Endothelial cell of umbilical vein (primary cell): Measurements from ENCODE around the gene MATN1. TPM values are rescaled to one million over a fixed set of nuclear protein-coding genes. Genes with fewer than 3 reads are reported as not detected.

Source experiments
- BruUV-seq: library from RNA; stranded (reverse); fragments of 400-500 nt; replicated peaks from 2 replicates; lab custom pipeline; 2021; lab: Mats Ljungman, UMichigan
- CTCF ChIA-PET: fragments of 300-600, 350-600 bp; sonication (Branson Sonifier 250); formaldehyde crosslinking; loops from one replicate; lab custom pipeline; 2021; ENCODE audit warnings: antibody characterized with exemption, inconsistent platforms; lab: Charles Lee
- POLR2A ChIA-PET: fragments of 300-600, 350-600 bp; sonication (Branson Sonifier 250); formaldehyde crosslinking; loops from one replicate; lab custom pipeline; 2021; ENCODE audit warnings: antibody characterized with exemption, inconsistent platforms; lab: Charles Lee
- DNase-seq: peaks from one replicate; pipeline ENCODE4 v3.0.0-alpha.2; 2011; ENCODE audit warnings: low read depth, low spot score
- FAIRE-seq: peaks from 2 replicates; lab custom pipeline; 2011; peaks lifted over from hg19 to GRCh38; lab: Jason Lieb, UNC
- H2AFZ ChIP-seq: 2 replicates; pipeline ENCODE4 v1.6.0; 2012; ENCODE audit warnings: low read depth, low read length, control low read depth, inconsistent platforms
- H3K27ac ChIP-seq: 2 replicates; pipeline ENCODE4 v1.5.1; 2011; ENCODE audit warnings: low read depth, mild to moderate bottlenecking, control low read depth, low read length, moderate library complexity; ENCODE audit not compliant: insufficient read depth
- H3K27me3 ChIP-seq, 2 experiments: 2 replicates each; pipeline versions ENCODE4 v1.6.0 to v1.6.1; 2011; ENCODE audit warnings: low read length in 2 of 2, mixed read lengths in 1 of 2; ENCODE audit not compliant: control insufficient read depth in 2 of 2, insufficient read depth in 2 of 2
- H3K36me3 ChIP-seq, 2 experiments: 2 replicates in 1 of 2; 3 replicates in 1 of 2; pipeline ENCODE4 v1.5.1; 2011; ENCODE audit warnings: low read length in 2 of 2, mild to moderate bottlenecking in 1 of 2, moderate library complexity in 1 of 2; ENCODE audit not compliant: control insufficient read depth in 2 of 2, insufficient read depth in 2 of 2; ENCODE audit errors: extremely low read depth in 1 of 2
- H3K4me1 ChIP-seq: 3 replicates; pipeline ENCODE4 v1.5.1; 2011; ENCODE audit warnings: mild to moderate bottlenecking, low read length; ENCODE audit not compliant: control insufficient read depth, insufficient read depth; ENCODE audit errors: extremely low read depth
- H3K4me2 ChIP-seq: 2 replicates; pipeline ENCODE4 v1.6.1; 2011; ENCODE audit warnings: low read length, control low read depth, mixed read lengths; ENCODE audit not compliant: insufficient read depth
- H3K4me3 ChIP-seq, 3 experiments: fragments of 200-600 bp in 1 of 3; sonication (generic), shearing (Covaris generic) in 1 of 3; replicated peaks in 1 of 3; 2 replicates each; pipeline ENCODE4 v1.5.1; 2011 to 2016; ENCODE audit warnings: control low read depth in 3 of 3, low read length in 3 of 3, mild to moderate bottlenecking in 2 of 3, inconsistent platforms in 1 of 3, low read depth in 1 of 3, moderate library complexity in 1 of 3; ENCODE audit not compliant: insufficient read depth in 1 of 3
- H3K79me2 ChIP-seq: 2 replicates; pipeline ENCODE4 v1.6.0; 2012; ENCODE audit warnings: low read length, inconsistent platforms; ENCODE audit not compliant: control insufficient read depth, insufficient read depth
- H3K9ac ChIP-seq: replicated peaks from 2 replicates; pipeline ENCODE3; 2011; ENCODE audit warnings: low read length, control low read depth; ENCODE audit not compliant: insufficient read depth; ENCODE audit errors: extremely low read depth
- H3K9me1 ChIP-seq: replicated peaks from 3 replicates; pipeline ENCODE4 v1.6.0; 2011; ENCODE audit warnings: mild to moderate bottlenecking, low read length; ENCODE audit not compliant: control insufficient read depth, insufficient read depth; ENCODE audit errors: extremely low read depth
- H3K9me3 ChIP-seq: replicated peaks from 2 replicates; pipeline ENCODE4 v1.5.1; 2012; ENCODE audit warnings: low read length, inconsistent platforms; ENCODE audit not compliant: control insufficient read depth, insufficient read depth
- H4K20me1 ChIP-seq: replicated peaks from 2 replicates; pipeline ENCODE3; 2011; ENCODE audit warnings: mild to moderate bottlenecking, low read length; ENCODE audit not compliant: control insufficient read depth, insufficient read depth; ENCODE audit errors: extremely low read depth
- CTCF ChIP-seq, 2 donors: IDR thresholded peaks; 1 replicate in 1 of 2; 2 replicates in 1 of 2; pipeline ENCODE4 v1.5.1; 2011; ENCODE audit warnings: low read length in 2 of 2, mild to moderate bottlenecking in 2 of 2, moderate library complexity in 2 of 2, control low read depth in 1 of 2, inconsistent platforms in 1 of 2, low read depth in 1 of 2; ENCODE audit not compliant: insufficient read depth in 1 of 2; ENCODE audit errors: extremely low read depth in 1 of 2
- EZH2 ChIP-seq: IDR thresholded peaks from 2 replicates; pipeline ENCODE4 v1.6.1; 2012; ENCODE audit warnings: borderline replicate concordance, low read depth, mild to moderate bottlenecking, moderate library complexity, low read length, inconsistent platforms; ENCODE audit not compliant: severe bottlenecking
- FOS ChIP-seq: IDR thresholded peaks from 2 replicates; pipeline ENCODE4 v1.6.1; 2011; ENCODE audit warnings: mild to moderate bottlenecking, low read length, moderate library complexity, borderline replicate concordance; ENCODE audit not compliant: insufficient read depth
- GATA2 ChIP-seq: IDR thresholded peaks from 2 replicates; pipeline ENCODE4 v1.7.0; 2011; ENCODE audit warnings: low read depth, mild to moderate bottlenecking, moderate library complexity, mixed read lengths, low read length; ENCODE audit not compliant: insufficient read length, insufficient read depth
- JUN ChIP-seq: IDR thresholded peaks from 2 replicates; pipeline ENCODE4 v1.6.1; 2011; ENCODE audit warnings: borderline replicate concordance, low read depth; ENCODE audit not compliant: insufficient read length, insufficient read depth
- MAX ChIP-seq: IDR thresholded peaks from 2 replicates; pipeline ENCODE4 v1.6.1; 2011; ENCODE audit not compliant: insufficient read depth, insufficient read length
- MYC ChIP-seq: IDR thresholded peaks from one replicate; pipeline ENCODE4 v1.6.1; 2011; ENCODE audit warnings: mild to moderate bottlenecking, low read depth, low read length
- POLR2A ChIP-seq: IDR thresholded peaks from 2 replicates; pipeline ENCODE4 v1.6.1; 2012; ENCODE audit warnings: low read depth, mild to moderate bottlenecking, control low read depth, low read length
- POLR2AphosphoS5 ChIP-seq: IDR thresholded peaks from 2 replicates; pipeline ENCODE4 v1.6.1; 2012; ENCODE audit warnings: low read depth, mild to moderate bottlenecking, control low read depth, low read length, moderate library complexity; ENCODE audit not compliant: insufficient read depth
- dilution Hi-C: fragments of 300-500 bp; cut with MboI; formaldehyde crosslinking; loops from one replicate; pipeline ENCODE4 v1.15.0; 2019; ENCODE audit warnings: low sequenced_read_pairs; ENCODE audit not compliant: extremely low pct_ligation_motif_present
- intact Hi-C: fragments of 100-400 bp; cut with micrococcal nuclease; formaldehyde crosslinking; loops from one replicate; pipeline ENCODE4 v1.10.0; 2022
- polyA plus RNA-seq, 4 experiments: library from polyadenylated mRNA; depleted of rRNA in 3 of 4; stranded (reverse) in 3 of 4; unstranded in 1 of 4; fragments of >200 nt; gene quantifications; 2 replicates each; pipeline versions ENCODE4 v1.2.1 to v1.2.3, GENCODE V29; 2011 to 2012; ENCODE audit warnings: missing spikeins in 1 of 4
- total RNA-seq: library from RNA; stranded (reverse); gene quantifications from 2 replicates; pipeline ENCODE4 v1.2.3, GENCODE V29; 2021

MATN1 gene
- total and polyA plus RNA-seq, 2 donors (not counting 3 experiments of a cell fraction or from before 2014, with no cell fraction given): 0.29 to 0.36 TPM

GRCh38 chr1:30702823-30703222 is 20.6 kb downstream of the MATN1 start:
- DNase-seq (no peak), FAIRE-seq (no peak)
- TF ChIP-seq MYC: no peak
- TF ChIP-seq POLR2AphosphoS5: no peak
- TF ChIP-seq FOS: no peak
- TF ChIP-seq POLR2A: no peak
- no peak for TF ChIP-seq GATA2
- no peak for TF ChIP-seq MAX
- H3K9me1 ChIP-seq: no peaks in the 10 kb centered on the region
- no peak overlapping the region for H2AFZ ChIP-seq
- H3K27ac ChIP-seq: no peak overlapping the region
- ChIA-PET POLR2A (no interaction called here), CTCF (no interaction called here)
- no peak overlapping the region for H3K9ac ChIP-seq
- dilution Hi-C loops (no loop called here), intact Hi-C loops (no loop called here)
- no peaks in the 10 kb centered on the region for H3K36me3 ChIP-seq
- no TSS peak for BruUV-seq
- H3K4me1 ChIP-seq: no peaks in the 10 kb centered on the region
- no peaks in the 10 kb centered on the region for H4K20me1 ChIP-seq
- no peak overlapping the region for H3K4me3 ChIP-seq
- H3K27me3 ChIP-seq: no peaks in the 10 kb centered on the region
- no peak overlapping the region for H3K4me2 ChIP-seq
- no peaks in the 10 kb centered on the region for H3K9me3 ChIP-seq
- H3K79me2 ChIP-seq: no peaks in the 10 kb centered on the region

DNA sequence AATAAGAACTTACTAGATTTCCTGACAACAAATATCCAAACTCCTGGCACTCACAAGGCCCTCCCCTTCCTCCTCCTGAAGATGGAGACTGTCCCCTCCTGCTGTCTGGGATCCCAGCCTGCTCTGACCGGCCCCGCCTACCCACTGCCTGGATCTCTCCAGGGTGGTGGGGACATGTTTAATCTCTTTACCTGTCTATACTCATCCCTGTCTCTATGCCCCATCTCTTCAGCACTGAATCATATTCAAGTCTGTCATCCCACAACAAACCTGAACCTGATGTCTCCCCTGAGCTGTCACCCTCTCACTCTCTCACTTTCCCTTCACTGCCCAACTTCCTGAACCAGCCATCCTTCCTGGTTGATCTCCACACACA is 22.1 kb downstream of the MATN1 start:
- no peak overlapping the region for H3K4me2 ChIP-seq
- no peaks in the 10 kb centered on the region for H3K9me1 ChIP-seq
- FAIRE-seq: no peak
- no peaks in the 10 kb centered on the region for H3K27me3 ChIP-seq
- H3K9ac ChIP-seq: no peak overlapping the region
- no peak overlapping the region for H3K4me3 ChIP-seq
- no peak for DNase-seq
- ChIA-PET POLR2A (no interaction called here), CTCF (interaction anchor here (0.9 kb wide), 1 partner anchor 321 kb away, joined by 3 read pairs; no protein-coding TSS in a partner anchor)
- no peak for TF ChIP-seq CTCF (IDR thresholded peaks at IDR 0.05; ENCODE audit: extremely low read depth in 1 of 2, insufficient read depth in 1 of 2, low read depth in 1 of 2, low read length in 2 of 2)
- no peak for TF ChIP-seq JUN
- TF ChIP-seq MAX: no peak
- TF ChIP-seq POLR2A: no peak
- TF ChIP-seq FOS: no peak
- no peak for TF ChIP-seq EZH2
- TF ChIP-seq POLR2AphosphoS5: no peak
- no peak for TF ChIP-seq GATA2
- no peak for TF ChIP-seq MYC
- no peaks in the 10 kb centered on the region for H4K20me1 ChIP-seq
- no peak overlapping the region for H2AFZ ChIP-seq
- intact Hi-C loops (no loop called here), dilution Hi-C loops (no loop called here)
- H3K79me2 ChIP-seq: no peaks in the 10 kb centered on the region
- no TSS peak for BruUV-seq
- H3K9me3 ChIP-seq: no peaks in the 10 kb centered on the region
- no peaks in the 10 kb centered on the region for H3K36me3 ChIP-seq
- H3K4me1 ChIP-seq: no peaks in the 10 kb centered on the region
- H3K27ac ChIP-seq: no peak overlapping the region
